Keratinocyte (primary cell): Measurements from ENCODE around the gene SUFU. TPM values are rescaled to one million over a fixed set of nuclear protein-coding genes. Genes with fewer than 3 reads are reported as not detected.

Source experiments
- DNase-seq: peaks from one replicate; pipeline ENCODE4 v3.0.0-alpha.2; 2011; ENCODE audit warnings: low read depth, missing footprints, low spot score
- FAIRE-seq: peaks from 2 replicates; lab custom pipeline; 2011; peaks lifted over from hg19 to GRCh38; lab: Jason Lieb, UNC
- H2AFZ ChIP-seq: 2 replicates; pipeline ENCODE4 v1.6.0; 2012; ENCODE audit warnings: low read length, control low read depth, inconsistent platforms; ENCODE audit not compliant: control insufficient read depth
- H3K27ac ChIP-seq: 2 replicates; pipeline ENCODE4 v1.5.1; 2011; ENCODE audit warnings: low read length; ENCODE audit not compliant: control insufficient read depth, insufficient read depth
- H3K27me3 ChIP-seq: 3 replicates; pipeline ENCODE4 v1.6.0; 2011; ENCODE audit warnings: low read length; ENCODE audit not compliant: control insufficient read depth, insufficient read depth; ENCODE audit errors: extremely low read depth
- H3K36me3 ChIP-seq, 2 experiments: 2 replicates in 1 of 2; 3 replicates in 1 of 2; pipeline ENCODE4 v1.5.1; 2011; ENCODE audit warnings: low read length in 2 of 2, mild to moderate bottlenecking in 1 of 2; ENCODE audit not compliant: control insufficient read depth in 2 of 2, insufficient read depth in 2 of 2; ENCODE audit errors: extremely low read depth in 1 of 2
- H3K4me1 ChIP-seq: 3 replicates; pipeline ENCODE4 v1.5.1; 2011; ENCODE audit warnings: low read length; ENCODE audit not compliant: control insufficient read depth, insufficient read depth; ENCODE audit errors: extremely low read depth
- H3K4me2 ChIP-seq: 3 replicates; pipeline ENCODE4 v1.6.0; 2011; ENCODE audit warnings: low read depth, low read length; ENCODE audit not compliant: control insufficient read depth, insufficient read depth; ENCODE audit errors: extremely low read depth
- H3K4me3 ChIP-seq, 3 experiments: fragments of 200-600 bp in 1 of 3; sonication (generic) in 1 of 3; 2 replicates in 2 of 3; 3 replicates in 1 of 3; pipeline ENCODE4 v1.5.1; 2011 to 2016; ENCODE audit warnings: low read length in 3 of 3, mild to moderate bottlenecking in 3 of 3, control low read depth in 2 of 3, inconsistent platforms in 1 of 3, low read depth in 1 of 3, mixed read lengths in 1 of 3, mixed run types in 1 of 3, moderate library complexity in 1 of 3; ENCODE audit not compliant: control insufficient read depth in 2 of 3, insufficient read depth in 2 of 3; ENCODE audit errors: extremely low read depth in 1 of 3
- H3K79me2 ChIP-seq: 2 replicates; pipeline ENCODE4 v1.6.0; 2012; ENCODE audit warnings: low read length; ENCODE audit not compliant: control insufficient read depth, insufficient read depth
- H3K9ac ChIP-seq: 3 replicates; pipeline ENCODE4 v1.6.0; 2011; ENCODE audit warnings: low read length; ENCODE audit not compliant: control insufficient read depth, insufficient read depth; ENCODE audit errors: extremely low read depth
- H3K9me1 ChIP-seq: 3 replicates; pipeline ENCODE4 v1.6.0; 2011; ENCODE audit warnings: low read length; ENCODE audit not compliant: control insufficient read depth, insufficient read depth; ENCODE audit errors: extremely low read depth
- H3K9me3 ChIP-seq: 2 replicates; pipeline ENCODE4 v1.5.1; 2012; ENCODE audit warnings: low read depth, low read length; ENCODE audit not compliant: control insufficient read depth
- H4K20me1 ChIP-seq: 3 replicates; pipeline ENCODE4 v1.6.0; 2011; ENCODE audit warnings: low read length; ENCODE audit not compliant: control insufficient read depth, insufficient read depth; ENCODE audit errors: extremely low read depth
- EZH2 ChIP-seq: IDR thresholded peaks from one replicate; pipeline ENCODE4 v1.6.1; 2012; ENCODE audit warnings: inconsistent platforms, mild to moderate bottlenecking, low read length, moderate library complexity
- dilution Hi-C: fragments of 300-500 bp; cut with MboI; formaldehyde crosslinking; loops from one replicate; pipeline ENCODE4 v1.7.0; 2020; ENCODE audit warnings: low sequenced_read_pairs; ENCODE audit not compliant: extremely low pct_ligation_motif_present
- polyA plus RNA-seq, 5 experiments: library from polyadenylated mRNA; depleted of rRNA in 3 of 5; stranded (reverse) in 3 of 5; stranded (forward) in 1 of 5; unstranded in 1 of 5; fragments of >200 nt; gene quantifications; 1 replicate in 1 of 5; 2 replicates in 3 of 5; 3 replicates in 1 of 5; pipeline versions ENCODE4 v1.2.1 to v1.2.3, GENCODE V29; 2011 to 2012; ENCODE audit warnings: missing spikeins in 2 of 5, low read depth in 1 of 5, low replicate concordance in 1 of 5
- TF ChIP-seq, protein P1 (sequence below), 3 experiments: IDR thresholded peaks in 1 of 3; conservative IDR thresholded peaks in 1 of 3; optimal IDR thresholded peaks in 1 of 3; 2 replicates in 2 of 3; 3 replicates in 1 of 3; pipeline versions ENCODE3 to v1.5.1; 2011; ENCODE audit warnings: low read length in 3 of 3, mild to moderate bottlenecking in 3 of 3, moderate library complexity in 2 of 3, control low read depth in 1 of 3, inconsistent platforms in 1 of 3; ENCODE audit not compliant: insufficient read depth in 2 of 3; ENCODE audit errors: extremely low read depth in 1 of 3

The SUFU gene
- polyA plus RNA-seq, 1 donor (not counting 4 experiments of a cell fraction or from before 2014, with no cell fraction given): 3.7 TPM

DNA sequence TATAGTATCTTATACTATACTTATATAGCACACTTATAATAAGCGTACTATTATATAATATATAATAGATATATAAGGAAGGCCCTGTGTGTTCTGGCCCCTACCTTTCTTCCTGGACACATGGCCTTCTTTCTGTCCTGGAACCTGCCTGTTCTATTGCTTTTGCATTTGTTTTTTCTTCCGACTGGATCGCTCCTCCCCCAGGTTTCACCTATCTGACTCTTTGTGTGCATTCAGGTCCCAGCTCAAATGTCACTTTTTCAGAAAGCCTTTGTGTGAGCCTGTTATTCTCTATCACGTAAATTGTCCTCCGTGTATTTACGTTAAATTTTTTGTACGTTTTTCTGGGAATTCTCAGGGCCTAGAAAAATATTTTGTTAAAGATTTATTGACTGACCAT lies 137.6 kb downstream of the SUFU start:
- peak overlapping the region; percentile 90 for H3K4me2 ChIP-seq
- peaks cover 11% of the 10 kb centered on the region for H3K4me1 ChIP-seq
- H4K20me1 ChIP-seq: no peaks in the 10 kb centered on the region
- DNase-seq: no peak
- H2AFZ ChIP-seq: peak overlapping the region; percentile 98
- no peak for FAIRE-seq
- no peaks in the 10 kb centered on the region for H3K9me3 ChIP-seq
- peak overlapping the region; percentile 91 for H3K27ac ChIP-seq
- peak overlapping the region; percentile 90 for H3K9ac ChIP-seq
- no peaks in the 10 kb centered on the region for H3K27me3 ChIP-seq
- peak overlapping the region in 2 of 3 experiments; percentile 65 to 84 for H3K4me3 ChIP-seq
- H3K9me1 ChIP-seq: no peaks in the 10 kb centered on the region
- TF ChIP-seq, protein P1, sequence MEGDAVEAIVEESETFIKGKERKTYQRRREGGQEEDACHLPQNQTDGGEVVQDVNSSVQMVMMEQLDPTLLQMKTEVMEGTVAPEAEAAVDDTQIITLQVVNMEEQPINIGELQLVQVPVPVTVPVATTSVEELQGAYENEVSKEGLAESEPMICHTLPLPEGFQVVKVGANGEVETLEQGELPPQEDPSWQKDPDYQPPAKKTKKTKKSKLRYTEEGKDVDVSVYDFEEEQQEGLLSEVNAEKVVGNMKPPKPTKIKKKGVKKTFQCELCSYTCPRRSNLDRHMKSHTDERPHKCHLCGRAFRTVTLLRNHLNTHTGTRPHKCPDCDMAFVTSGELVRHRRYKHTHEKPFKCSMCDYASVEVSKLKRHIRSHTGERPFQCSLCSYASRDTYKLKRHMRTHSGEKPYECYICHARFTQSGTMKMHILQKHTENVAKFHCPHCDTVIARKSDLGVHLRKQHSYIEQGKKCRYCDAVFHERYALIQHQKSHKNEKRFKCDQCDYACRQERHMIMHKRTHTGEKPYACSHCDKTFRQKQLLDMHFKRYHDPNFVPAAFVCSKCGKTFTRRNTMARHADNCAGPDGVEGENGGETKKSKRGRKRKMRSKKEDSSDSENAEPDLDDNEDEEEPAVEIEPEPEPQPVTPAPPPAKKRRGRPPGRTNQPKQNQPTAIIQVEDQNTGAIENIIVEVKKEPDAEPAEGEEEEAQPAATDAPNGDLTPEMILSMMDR (optimal IDR thresholded peaks at IDR 0.05 in 1 of 3, IDR thresholded peaks at IDR 0.05 in 1 of 3, conservative IDR thresholded peaks at IDR 0.05 in 1 of 3; ENCODE audit: extremely low read depth in 1 of 3, insufficient read depth in 2 of 3, low read length in 3 of 3): no peak
- dilution Hi-C loops: no loop called here
- peaks cover 18% of the 10 kb centered on the region for H3K79me2 ChIP-seq
- no peaks in the 10 kb centered on the region for H3K36me3 ChIP-seq

DNA sequence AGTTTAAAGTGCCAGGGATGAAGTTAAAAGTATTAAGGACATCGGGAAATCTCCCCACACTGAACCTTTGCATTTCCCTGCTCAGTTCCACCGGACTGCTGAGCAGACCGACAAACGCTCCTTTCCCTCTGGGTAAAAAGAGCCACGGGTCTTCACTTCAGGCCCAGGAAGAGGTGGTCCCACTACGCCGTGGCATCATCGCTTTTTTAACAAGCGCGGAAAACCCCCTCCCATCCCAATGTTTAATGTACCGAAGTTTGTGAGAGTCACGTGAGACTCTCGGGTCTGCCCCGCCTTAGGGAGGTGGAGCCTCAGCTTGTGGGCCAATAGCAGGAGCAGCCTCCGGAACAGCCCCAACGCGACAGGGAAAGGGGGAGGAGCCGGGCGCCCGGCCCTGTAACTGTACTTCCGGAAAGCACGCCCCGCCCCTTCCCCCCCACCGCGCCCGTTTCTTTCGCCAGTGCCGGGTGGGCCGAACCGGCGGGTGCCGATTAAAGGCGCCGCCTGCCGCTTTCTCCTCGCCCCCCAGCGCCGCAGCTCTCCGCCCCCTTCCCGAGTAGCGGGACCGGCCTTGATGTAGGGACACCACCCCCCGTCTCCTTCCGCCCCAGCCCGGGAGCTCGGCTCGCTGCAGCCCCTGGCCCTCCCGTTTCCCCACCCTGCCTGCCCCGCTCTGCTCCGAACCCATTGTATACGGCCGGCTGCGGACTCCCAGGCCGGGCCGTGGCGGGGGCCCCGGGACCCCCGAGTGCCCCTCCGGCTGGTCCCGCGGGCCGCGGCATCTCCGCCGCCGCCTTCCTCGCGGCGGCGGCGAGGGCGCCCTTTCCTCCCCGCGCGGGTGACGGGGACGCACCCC lies 138.3 kb downstream of the SUFU start:
- peaks cover 18% of the 10 kb centered on the region for H3K4me1 ChIP-seq
- no peaks in the 10 kb centered on the region for H3K9me3 ChIP-seq
- dilution Hi-C loops: no loop called here
- H3K4me3 ChIP-seq: peak overlapping the region; percentile 70 to 86 (median 84)
- H3K9ac ChIP-seq: peak overlapping the region; percentile 90
- DNase-seq (peak; percentile 89), FAIRE-seq (peak; percentile 81)
- no peaks in the 10 kb centered on the region for H3K9me1 ChIP-seq
- peaks cover 25% of the 10 kb centered on the region for H3K79me2 ChIP-seq
- no peaks in the 10 kb centered on the region for H3K36me3 ChIP-seq
- peak overlapping the region; percentile 91 for H3K27ac ChIP-seq
- peaks cover 5% of the 10 kb centered on the region for H4K20me1 ChIP-seq
- H3K4me2 ChIP-seq: peak overlapping the region; percentile 90
- peak overlapping the region; percentile 98 for H2AFZ ChIP-seq
- TF ChIP-seq EZH2: no peak
- TF ChIP-seq, protein P1 (optimal IDR thresholded peaks at IDR 0.05 in 1 of 3, IDR thresholded peaks at IDR 0.05 in 1 of 3, conservative IDR thresholded peaks at IDR 0.05 in 1 of 3; ENCODE audit: extremely low read depth in 1 of 3, insufficient read depth in 2 of 3, low read length in 3 of 3): no peak
- H3K27me3 ChIP-seq: no peaks in the 10 kb centered on the region
